GM21825 (cell line): ENCODE data around the gene SRPRB.

Source experiments
- ATAC-seq: cut with Tn5 transposase; IDR thresholded peaks from one replicate; pipeline ENCODE4 v1.9.1; 2021; ENCODE audit warnings: mild to moderate bottlenecking, moderate library complexity; ENCODE audit not compliant: unreplicated experiment

The SRPRB gene

DNA sequence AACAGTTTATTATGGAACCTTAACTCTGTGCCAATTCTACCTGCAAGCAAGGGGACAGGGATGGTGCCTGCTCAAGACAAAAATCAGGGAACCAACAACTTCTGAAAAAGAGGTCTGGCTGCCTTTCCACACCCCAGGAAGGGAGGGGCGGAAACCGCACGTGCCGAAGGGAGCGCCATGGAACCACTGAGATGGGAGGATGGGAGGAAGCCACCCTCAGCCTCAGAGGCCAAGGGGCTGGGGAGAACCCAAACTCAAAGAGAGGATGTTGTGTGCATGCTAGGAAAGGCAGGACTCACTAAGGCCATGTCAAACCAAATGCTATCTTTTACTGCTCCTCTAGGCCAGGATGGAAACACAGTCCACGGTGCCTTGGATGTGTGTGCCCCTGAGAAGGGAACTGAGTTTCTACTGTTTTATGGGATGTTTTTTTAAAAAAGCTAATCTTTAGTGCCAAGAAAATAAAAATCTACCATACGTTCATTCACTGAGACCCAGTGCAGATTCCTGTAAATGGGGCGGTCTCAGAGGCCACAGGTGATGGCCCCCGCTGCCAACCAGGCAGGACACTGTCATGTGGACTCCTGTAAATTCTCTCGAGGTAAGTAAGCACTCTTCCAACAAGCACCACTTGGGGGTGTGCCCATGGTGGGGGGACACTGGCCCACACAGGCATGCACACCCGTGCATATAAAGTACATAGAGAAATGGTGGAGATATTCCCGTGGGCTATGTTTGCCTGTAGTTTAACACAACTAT is 20.5 kb downstream of the SRPRB start:
- no peak for ATAC-seq

DNA sequence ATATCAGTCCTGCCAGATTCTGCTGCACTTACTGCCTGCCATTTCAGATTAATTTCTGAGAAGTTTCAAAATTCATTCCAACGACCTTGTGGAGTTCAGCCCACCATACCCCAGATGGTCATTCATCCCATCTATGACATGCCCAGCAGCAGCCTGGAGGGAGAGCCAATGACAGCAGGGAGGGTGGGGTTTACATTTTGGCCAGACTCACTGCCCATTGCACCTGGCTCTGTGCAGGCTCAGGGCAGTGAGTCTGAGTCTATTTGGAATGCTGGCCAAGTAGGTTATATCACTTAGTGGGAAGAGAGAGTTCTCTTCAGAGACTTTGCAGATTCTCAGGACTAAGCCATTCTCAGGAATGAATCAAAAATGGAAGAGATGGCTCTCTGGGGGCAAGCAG is 21.5 kb downstream of the SRPRB start:
- ATAC-seq = no peak

DNA sequence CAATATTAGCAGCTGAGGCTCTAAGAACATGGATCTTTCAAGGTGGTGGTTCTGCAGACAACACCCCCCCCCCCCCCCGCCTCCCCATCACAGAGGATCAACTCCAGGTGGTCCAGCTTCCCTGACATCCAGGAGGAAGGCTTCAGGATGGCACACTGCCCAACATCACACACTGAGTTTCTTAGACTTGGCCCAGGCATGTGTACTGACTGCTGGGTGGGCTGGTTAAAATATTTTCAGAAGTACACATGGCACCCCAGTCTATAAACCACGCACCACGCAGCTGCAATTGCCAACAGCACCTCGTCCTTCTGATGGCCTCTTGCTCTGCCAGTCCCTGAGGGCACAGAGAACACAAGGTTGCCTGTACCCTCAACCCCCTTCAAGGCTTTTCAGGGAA is 22.1 kb downstream of the SRPRB start:
- no peak for ATAC-seq

DNA sequence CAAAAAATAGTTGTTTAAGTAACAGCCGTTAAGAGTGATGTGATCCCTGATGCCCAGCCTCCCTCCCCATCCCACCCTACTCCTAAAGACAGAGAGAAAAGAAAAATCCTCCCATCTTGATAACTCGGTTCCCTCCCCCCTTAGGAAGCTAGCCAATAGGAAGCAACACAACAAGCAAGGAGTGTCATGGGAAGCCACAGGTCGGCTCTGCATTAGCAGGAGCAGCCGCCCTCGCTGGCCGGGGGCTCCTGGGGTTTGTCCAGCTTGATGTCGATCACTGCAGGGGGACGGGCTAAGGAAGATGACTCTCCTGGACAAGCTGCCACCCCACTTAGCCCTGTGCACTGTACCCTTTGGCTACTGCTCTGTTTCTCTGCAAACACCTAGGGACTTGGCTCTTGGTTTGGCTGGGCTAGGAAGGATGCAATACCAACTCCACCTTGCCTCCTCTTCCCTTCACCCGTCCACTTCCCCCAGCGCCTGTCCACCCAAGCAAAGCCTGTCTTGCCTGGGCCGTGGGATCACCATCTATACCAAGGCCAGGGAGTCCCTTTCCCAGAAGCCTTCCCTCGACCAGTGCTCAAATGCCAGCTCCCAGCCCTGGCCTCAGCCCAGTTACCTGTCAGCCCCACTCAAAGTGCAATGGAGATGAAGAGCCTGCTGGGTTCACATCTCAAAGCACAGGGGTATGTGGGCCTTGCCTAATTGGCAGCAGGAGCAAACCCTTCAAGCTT is 23.1 kb downstream of the SRPRB start:
- ATAC-seq = no peak

DNA sequence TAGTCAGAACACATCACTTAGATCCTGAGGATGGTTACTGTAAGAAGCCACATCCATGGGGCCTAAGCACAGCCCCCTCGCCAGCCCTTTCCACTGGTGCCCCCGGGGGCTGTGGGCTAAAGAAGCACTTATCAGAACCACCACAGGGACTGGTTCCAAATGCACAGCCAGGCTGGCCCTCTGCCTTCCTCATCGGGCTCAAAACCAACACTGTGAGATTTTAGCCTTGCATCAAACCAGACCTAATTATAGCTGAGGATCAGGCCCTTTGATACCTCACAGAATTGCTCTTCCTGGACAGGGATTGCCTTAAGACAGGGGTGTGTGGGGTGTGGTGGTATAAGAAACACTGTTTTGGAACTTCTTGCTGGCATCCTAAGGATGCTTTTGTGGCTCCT is 23.7 kb downstream of the SRPRB start:
- ATAC-seq = no peak

DNA sequence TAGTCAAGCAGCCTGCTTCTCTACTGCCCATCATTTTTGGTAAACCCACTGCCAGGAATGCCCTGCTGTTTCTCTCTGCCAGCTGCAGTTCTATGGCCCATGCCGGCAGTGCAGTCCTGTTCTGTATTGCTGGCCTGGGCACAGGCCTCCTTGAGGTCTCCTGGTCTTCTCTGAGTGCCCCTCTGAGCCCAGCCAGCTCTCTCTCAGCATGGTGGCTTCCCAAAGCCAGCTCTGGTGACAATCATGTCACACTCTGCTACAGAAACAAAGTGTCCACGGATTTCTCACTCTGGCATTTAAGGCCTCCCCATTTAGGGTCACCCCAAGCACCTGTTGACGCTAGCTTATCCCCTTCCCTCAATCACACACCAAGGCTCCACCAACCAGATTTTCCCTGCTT is 24.5 kb downstream of the SRPRB start:
- ATAC-seq = no peak

DNA sequence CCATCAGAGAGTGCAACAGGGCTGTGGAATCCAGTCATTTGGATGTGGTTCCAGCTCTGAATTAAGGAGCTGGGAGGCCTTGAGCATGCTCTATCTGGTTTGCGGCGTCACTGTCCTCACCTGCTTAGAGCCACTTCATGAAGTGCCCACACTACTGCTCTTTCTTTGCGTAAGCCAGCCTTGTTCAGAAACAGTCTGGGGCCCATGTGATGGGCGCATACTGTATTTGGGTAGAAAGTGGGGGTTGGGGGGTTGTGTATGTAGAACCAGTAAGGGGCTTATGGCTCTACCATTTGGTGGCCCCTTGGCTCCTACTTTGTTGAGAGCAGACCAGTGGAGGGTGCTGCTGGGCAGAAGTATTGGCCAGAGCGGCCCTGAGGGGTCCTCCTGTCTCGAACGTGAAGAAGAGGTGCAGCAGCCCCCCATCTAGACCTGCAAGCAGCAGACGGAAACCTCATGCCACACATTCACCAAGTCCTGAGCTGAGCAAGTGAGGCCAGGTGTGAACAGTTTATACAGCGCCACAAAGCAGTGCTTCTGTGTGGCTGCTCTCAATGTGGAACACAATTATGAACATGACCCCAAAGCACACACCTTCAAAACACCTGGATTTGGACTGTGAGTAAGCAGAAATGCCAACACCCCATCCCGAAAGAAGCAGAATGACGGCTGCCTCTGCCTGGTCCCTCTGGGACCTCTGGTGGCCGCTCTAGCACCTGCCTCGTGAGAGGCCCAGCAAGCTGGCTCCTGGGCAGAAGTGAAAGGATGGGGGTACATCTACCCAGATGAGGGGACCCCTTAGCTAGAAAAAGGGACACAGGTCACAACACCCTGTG is 26.6 kb downstream of the SRPRB start:
- ATAC-seq = no peak

DNA sequence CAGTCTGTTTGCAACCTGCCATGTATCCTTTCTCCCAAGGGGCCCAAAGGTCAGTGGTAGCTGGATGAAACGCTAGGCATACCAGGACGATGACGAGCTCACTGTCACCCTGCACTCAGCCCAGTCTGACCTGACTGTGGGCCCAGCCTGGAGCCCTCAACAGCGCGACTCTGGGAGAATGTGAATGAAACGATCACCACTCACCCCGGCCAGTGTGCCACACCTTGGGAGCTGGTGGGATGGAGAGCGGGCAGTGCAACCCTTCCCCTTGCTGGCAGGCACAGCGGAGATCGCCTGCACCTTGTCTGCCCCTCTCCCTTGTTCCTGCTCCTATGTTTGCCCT is 27.2 kb downstream of the SRPRB start:
- no peak for ATAC-seq

DNA sequence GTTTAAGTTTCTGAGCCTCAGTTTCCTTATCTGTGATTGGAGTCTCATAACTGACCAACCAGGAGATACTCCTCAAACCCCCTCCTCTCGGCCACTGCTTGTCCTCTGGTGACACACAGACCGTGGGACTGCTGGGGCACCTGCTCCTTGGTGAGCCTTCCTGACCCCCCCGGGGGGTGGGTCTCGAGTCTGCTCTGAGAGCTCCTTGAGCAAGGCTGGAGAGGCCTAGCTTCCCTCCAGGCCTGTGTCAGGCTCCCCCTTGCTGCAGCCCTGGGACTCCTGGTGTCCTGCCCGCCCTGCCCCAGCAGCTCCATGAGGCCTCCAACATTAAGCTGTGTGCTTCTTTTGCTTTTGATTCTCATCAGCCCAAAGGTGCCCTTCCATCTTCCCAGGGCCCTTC is 27.7 kb downstream of the SRPRB start:
- no peak for ATAC-seq

DNA sequence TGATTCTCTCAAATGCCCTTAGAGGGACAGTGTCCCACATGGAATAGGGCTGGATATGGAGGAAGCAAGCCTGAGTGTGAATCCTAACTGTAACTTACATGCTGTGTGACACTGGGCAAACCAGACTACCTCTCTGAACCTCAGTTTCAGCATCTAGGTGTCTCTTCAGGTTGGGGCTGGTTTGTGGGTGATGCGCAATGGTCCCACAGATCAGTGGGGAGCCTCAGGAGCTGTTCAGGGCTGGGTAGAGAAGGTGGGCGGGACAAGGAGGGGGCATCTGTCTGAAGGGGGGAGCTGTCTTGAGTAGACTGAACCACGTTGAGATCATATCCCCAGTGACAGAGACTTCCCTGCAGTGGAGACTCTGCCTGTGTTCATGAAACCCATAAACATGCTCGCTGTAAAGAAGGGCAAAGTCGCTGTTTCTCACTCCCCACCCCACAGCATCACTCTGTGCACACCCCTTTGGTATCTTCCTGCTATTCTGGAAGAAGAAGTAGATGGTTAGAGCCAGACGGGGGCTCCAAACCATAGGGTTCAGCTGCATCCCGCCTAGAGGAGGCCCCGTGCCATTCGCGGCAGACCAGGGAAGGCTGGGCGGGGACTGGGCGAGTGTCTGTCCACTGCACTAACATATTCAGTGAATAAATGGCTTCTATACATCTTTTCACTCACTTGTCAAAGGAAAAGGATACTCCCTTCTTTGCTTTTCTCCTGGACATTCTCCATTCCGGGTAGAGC is 28.4 kb downstream of the SRPRB start:
- ATAC-seq = no peak

DNA sequence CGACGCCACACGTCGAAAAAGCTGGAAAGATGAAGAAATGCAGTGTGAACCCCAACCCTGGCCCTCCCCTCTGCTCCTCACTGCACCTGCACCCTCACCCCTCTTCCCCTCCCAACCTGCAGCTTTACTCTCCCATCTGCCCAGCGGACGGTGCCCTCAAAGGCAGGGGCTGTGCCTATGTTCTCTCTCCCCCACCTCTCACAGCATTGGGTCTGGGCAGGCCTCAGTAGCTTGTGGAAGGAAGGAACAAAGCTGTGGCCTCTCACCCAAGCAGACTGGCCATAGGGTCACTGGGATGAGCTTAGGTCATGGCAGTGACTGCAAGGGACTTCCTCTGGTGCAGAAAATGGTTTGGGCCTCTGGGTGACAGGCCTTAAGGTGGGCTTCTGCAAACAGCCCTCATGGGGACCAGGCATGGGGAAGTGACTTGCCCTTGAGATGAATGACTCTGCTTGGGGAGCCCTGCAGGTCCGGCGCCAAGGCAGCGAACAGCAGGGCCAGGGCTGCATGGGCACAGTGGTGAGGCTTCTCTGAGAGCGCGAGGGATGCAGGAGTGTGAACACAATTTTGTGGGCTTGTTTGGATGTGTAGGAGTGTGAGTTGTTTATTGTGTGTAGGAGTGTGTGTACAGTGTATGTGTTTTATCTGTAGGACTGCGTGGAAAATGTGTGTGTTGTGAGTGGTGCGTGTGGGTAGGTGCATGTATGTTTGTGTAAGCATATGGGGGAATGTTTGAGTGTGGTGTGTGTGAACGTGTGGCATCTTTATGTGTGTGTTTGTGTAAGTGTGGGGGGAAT is 29.2 kb downstream of the SRPRB start:
- no peak for ATAC-seq

DNA sequence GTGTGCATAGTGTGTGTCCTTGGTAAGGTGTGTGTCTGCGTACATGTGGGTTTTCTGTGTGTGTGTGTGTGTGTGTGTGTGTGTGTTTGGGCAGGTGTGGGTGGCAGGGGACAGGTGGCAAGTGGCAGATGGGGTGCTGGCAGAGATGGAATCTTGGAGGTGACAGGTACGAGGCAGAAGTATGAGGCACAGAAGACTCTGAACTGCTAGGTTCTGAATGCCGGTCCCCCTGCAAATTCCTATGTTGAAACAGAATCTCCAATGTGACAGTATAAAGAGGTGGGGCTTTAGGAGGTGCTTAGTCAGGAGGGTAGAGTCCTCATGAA is 29.8 kb downstream of the SRPRB start:
- ATAC-seq = no peak

DNA sequence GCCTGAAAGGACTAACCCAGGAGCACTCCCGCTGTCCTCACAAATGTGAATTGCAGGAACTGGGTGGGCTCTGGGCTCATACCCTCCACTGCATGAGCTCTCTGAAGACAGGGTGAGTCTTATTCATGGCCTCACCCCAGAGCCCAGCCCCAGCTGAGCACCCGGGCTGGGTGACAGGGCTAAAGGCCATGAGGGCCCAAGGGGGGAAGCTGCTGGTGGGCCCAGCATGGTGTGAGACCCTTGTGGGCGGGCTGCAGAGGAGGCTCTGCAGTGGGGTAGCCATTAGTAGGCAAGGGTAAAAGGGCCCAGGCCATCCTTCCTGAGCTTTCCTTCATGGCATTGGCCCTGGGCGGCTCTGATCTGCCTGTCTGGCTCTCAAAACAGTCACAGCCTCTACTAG is 30.3 kb downstream of the SRPRB start:
- no peak for ATAC-seq

DNA sequence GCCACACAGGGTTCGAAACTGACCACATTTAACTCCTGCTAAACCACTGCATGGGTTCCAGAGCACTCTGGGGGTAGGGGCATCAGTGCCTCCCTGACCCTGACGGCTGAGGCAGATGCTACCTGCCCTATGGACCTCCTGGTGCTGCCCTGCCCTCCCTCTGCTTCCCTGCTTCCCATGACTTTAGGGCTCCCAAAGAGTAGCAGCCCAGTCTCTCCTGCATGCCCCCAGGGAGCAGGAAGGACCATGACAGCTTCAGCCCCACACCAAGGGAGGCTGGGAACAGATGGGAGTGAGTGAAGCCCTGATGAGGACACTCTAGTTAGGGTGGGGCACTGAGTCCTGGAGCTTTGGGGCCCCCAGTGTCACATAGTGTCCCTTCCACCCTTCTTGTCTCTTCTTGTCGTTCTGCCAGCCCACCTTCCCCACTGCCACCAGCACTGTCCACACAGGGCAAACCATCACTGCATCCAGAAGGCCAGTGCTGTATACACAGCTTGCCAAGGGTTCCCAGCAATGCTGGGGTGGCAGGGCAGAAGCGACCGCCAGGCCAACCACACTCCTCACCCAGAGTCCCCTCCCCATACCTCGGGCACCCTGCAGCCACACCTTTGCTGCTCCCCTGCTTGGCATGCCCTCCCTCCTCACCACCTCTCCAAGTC is 31.0 kb downstream of the SRPRB start:
- no peak for ATAC-seq

DNA sequence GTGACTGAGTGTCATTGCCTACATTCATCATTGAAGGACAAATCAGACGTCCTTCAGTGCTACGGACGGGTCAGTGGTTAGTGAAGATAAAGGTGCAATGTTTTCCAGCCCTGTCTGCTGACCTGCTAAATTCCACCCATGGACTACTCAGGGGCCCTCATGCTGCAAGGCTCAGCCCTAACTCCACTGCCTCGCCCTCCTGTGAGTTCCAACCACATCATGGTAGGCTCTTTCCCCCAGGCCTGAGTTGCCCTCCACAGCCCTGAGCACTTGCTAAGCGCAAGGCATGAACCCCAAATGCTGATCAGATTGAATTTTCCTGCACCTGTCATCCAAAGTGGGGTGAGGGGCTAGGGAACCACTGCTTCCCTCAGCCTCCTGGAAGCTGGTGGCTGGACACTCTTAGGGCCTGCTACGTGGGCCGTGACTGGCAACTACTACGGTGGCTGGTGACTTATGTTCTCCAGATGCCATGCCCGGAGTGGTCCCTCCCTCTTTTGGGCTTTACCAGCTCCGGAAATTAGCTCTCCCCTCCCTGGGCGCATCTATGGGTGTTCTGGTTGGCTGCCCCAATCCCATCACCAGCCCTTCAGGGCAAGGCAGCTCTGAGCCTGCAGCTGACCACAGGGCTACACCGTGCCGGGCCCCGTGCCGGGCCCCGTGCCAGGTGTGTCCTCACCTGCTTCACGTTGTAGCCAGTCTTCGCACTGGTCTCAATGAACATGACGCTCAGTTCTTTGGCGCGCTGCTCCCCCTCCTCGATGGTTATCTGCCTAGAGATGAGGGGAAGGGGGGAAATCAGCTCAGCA is 32.1 kb downstream of the SRPRB start:
- no peak for ATAC-seq

DNA sequence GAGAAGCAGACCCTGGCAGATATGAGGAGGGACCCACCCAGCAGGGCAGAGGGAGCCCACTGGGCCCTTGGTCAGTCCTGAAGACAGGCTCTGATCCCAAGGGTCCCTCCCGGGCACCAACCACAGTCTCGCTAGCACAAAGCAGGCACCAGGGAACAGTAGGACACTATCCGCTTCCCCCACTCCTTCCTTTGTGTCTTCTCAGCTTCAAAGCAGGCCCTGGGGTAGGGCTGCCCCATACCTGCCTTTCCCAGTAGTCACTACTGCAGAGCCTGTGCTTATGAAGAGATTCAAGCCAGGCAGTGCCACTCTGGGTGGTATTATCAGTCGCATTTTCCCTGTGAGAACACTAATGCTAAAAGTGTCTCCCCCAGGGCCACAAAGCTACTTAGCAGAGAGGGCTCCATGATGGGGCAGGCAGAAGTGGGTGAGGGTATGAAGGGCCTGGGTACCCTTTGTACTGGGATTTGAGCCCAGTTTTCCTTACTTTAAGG is 32.7 kb downstream of the SRPRB start:
- ATAC-seq = no peak

DNA sequence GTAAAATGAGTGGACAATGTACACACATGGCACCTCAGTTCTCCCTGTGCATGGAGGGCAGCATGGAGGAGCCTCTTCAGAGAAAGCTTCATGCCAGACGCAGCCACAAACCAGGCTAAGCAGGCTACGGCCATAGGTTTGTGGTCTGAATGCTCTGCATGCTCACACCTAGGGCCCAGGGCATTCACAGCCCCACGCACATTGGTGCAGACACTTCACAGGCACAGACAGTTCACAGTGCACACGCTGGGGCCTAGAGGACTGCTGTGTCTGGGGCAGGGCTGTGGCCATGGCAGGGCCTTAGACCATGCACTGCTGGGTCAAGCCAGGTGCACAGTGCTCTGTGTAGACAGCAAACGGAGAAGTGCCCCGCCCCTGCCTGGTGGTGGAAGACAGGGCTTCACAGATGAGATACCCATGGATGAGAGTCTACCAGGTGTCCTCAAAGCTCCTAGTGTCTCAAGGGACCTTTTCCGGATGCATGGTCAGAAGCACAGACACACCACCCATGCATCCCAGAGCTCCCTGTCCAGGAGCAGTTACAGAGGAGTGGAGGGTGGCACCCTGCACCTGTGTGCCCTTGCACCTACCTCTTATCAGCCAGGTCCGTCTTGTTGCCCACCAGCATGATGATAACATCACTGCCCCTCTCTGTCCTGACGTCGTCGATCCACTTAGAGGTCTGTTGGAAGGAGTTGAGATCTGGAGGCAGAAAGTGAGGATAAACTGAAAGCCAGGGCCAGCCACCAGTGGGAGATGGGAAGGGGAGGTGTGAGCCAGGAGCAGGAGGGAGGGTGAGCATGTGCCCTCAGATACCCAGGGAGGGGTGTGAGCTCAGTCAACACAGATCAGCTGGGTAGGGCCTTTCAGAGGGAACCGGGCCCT is 33.5 kb downstream of the SRPRB start:
- no peak for ATAC-seq
